ENCODE results near the gene EIF4H. TPM values are rescaled to one million over a fixed set of nuclear protein-coding genes. Genes with fewer than 3 reads are reported as not detected.

The EIF4H gene
- total RNA-seq: 263 and 280 TPM in 2 replicates

DNA sequence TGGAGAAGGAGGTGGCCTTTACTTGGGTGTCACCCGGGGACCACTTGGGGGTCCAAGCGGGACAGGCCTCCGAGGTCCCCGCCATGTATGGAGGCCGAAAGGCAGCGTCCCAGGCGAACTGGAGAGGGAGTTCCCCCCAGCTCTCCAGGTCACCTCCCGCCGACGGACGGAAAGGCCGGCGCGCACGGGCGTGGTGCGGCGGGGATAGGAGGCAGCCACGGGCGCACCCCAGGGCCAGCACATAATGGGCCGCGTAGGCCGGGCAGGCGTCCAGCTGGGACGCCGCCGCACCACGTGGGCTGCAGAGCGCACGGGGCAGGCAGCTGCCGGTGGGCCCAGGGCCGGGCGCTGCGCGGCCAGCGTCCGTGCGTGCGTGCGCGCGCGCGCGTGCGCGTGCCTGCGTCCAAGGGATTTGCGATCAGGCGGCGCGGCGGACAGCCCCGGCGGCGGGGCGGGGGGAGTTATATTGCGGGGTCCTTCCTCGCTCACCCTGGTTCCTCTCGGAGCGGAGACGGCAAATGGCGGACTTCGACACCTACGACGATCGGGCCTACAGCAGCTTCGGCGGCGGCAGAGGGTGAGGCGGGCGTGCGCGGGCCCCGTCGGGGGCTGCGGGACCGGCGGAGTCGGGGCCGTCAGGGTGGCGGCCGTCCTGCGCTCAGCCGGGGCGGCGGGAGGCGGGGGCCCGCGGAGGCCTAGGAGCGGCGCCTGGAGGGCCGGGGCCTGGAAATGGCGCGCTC, at the start of gene EIF4H:
TSS of gene EIF4H (plus strand) at position 491 of the 740 bp plus-strand sequence. CDS start at position 519, 28 bp downstream.
- peaks cover 24% of the 10 kb centered on the region for H3K36me3 Mint-ChIP-seq (ENCODE audit: low read depth)
- peaks cover 47% of the 10 kb centered on the region for H3K4me1 Mint-ChIP-seq
- ATAC-seq (ENCODE audit: low read depth): peak; percentile 80
- H3K9me3 Mint-ChIP-seq: no peaks in the 10 kb centered on the region
- peak within 1 kb of the TSS; percentile 91 for H3K4me3 Mint-ChIP-seq
- ChIA-PET POLR2A (interaction anchor here (0.6 to 3.6 kb wide), 16 partner anchors 10 to 116 kb away, joined by 3 to 33 read pairs (median 4); partner anchors contain the start of genes LAT2 and LIMK1), CTCF (interaction anchor here (0.8 to 2.2 kb wide), 4 partner anchors 10 to 226 kb away, joined by 3 to 11 read pairs (median 6); no protein-coding TSS in a partner anchor)
- peak; percentile 99 for DNase-seq
- TF ChIP-seq, protein P1, sequence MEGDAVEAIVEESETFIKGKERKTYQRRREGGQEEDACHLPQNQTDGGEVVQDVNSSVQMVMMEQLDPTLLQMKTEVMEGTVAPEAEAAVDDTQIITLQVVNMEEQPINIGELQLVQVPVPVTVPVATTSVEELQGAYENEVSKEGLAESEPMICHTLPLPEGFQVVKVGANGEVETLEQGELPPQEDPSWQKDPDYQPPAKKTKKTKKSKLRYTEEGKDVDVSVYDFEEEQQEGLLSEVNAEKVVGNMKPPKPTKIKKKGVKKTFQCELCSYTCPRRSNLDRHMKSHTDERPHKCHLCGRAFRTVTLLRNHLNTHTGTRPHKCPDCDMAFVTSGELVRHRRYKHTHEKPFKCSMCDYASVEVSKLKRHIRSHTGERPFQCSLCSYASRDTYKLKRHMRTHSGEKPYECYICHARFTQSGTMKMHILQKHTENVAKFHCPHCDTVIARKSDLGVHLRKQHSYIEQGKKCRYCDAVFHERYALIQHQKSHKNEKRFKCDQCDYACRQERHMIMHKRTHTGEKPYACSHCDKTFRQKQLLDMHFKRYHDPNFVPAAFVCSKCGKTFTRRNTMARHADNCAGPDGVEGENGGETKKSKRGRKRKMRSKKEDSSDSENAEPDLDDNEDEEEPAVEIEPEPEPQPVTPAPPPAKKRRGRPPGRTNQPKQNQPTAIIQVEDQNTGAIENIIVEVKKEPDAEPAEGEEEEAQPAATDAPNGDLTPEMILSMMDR (IDR thresholded peaks at IDR 0.05): no peak
- H3K27ac Mint-ChIP-seq: peak within 1 kb of the TSS; percentile 89
- H3K27me3 Mint-ChIP-seq: no peaks in the 10 kb centered on the region
- intact Hi-C loops (cut with micrococcal nuclease): loop anchor here (1.0 to 10.0 kb wide), 7 partner anchors 9 to 1741 kb away; partner anchors contain the start of genes LAT2, LIMK1, POR and RFC2

DNA sequence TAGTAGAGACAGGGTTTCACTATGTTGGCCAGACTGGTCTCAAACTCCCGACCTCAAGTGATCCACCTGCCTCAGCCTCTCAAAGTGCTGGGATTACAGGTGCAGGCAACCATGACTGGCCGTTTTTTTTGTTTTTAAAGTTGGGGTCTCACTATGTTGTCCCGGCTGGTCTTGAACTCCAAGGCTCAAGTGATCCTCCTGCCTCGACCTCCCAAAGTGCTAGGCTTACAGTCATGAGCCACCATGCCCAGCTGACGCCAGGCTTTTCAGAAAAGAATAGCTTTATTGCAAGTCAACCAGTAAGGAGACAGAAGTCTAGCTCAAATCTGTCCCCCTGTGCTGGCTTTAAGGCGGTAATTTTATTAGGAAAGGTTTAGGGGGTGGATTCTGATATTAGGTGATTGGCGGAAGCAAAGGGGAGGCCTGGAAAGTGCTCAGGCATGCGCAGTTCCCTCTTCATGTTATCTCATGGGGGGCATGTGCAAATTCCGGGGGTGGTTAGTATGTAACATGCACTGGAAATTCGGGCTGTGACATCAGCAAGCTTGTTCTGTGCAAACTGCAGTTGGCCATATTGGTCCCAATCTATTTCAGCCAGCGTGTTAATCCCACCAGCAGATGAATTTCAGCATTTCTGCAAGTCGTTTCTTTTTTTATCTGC, 47.8 kb upstream of the EIF4H start:
- POLR2A ChIA-PET: interaction anchor here (1.0 kb wide), 1 partner anchor 158 kb away, joined by 3 read pairs; no protein-coding TSS in a partner anchor
- TF ChIP-seq, protein P1 (IDR thresholded peaks at IDR 0.05): no peak
- intact Hi-C loops (cut with micrococcal nuclease): no loop called here

DNA sequence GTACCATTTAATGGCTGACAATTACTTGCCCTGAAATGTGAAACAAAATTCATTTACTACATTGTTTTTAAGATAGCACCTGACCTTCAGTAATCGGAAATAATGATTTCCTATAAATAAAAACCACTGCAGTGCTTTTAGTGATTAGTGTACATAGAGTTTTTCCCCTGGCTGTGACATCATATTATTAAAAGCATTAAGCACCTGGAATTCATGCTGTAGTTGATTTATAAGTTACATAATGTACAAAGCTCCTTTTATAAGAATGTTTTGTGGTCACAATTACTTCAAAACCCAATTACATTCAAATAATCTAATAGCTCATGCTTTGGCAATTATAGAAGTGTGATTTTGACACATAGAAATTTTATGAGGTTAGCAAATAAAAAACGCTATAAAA, 44.3 kb upstream of the EIF4H start:
- ChIA-PET POLR2A (no interaction called here), CTCF (no interaction called here)
- intact Hi-C loops (cut with micrococcal nuclease): no loop called here
- Mint-ChIP-seq H3K4me1 (no peaks in the 10 kb centered on the region), H3K27me3 (no peaks in the 10 kb centered on the region), H3K36me3 (ENCODE audit: low read depth) (no peaks in the 10 kb centered on the region), H3K4me3 (no peak overlapping the region), H3K9me3 (no peaks in the 10 kb centered on the region), H3K27ac (no peak overlapping the region)
- TF ChIP-seq, protein P1 (IDR thresholded peaks at IDR 0.05): no peak
- no peak for DNase-seq
- no peak for ATAC-seq (ENCODE audit: low read depth)

More for the DNA sequence above, 47.8 kb upstream of the EIF4H start:
- CTCF ChIA-PET: no interaction called here
- Mint-ChIP-seq H3K9me3 (no peaks in the 10 kb centered on the region), H3K4me1 (peaks cover 3% of the 10 kb centered on the region), H3K27ac (no peak overlapping the region), H3K36me3 (ENCODE audit: low read depth) (peaks cover 9% of the 10 kb centered on the region), H3K4me3 (no peak overlapping the region), H3K27me3 (no peaks in the 10 kb centered on the region)
- DNase-seq (no peak), ATAC-seq (ENCODE audit: low read depth) (no peak)

DNA sequence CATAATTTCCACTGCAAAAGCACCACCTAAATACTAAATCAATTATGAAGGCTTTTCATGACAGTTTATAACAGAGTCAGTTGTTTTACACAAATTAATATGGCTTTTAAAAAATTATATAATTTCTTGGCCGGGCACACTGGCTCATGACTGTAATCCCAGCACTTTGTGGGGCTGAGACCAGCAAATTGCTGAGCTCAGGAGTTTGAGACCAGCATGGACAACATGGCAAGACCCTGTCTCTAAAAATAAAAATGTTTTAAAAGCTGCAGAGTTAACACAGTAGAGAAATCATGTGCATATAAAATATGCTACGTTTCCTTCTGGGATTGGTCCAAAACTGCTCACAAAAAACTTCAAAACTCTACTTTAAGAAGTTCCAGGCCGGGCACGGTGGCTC, 43.6 kb upstream of the EIF4H start:
- ATAC-seq (ENCODE audit: low read depth): no peak
- CTCF ChIA-PET: no interaction called here
- TF ChIP-seq, protein P1 (IDR thresholded peaks at IDR 0.05): no peak
- Mint-ChIP-seq H3K9me3 (no peaks in the 10 kb centered on the region), H3K36me3 (ENCODE audit: low read depth) (no peaks in the 10 kb centered on the region), H3K27ac (no peak overlapping the region), H3K4me1 (no peaks in the 10 kb centered on the region), H3K27me3 (no peaks in the 10 kb centered on the region), H3K4me3 (no peak overlapping the region)
- intact Hi-C loops (cut with micrococcal nuclease): no loop called here
- no peak for DNase-seq
- POLR2A ChIA-PET: no interaction called here

DNA sequence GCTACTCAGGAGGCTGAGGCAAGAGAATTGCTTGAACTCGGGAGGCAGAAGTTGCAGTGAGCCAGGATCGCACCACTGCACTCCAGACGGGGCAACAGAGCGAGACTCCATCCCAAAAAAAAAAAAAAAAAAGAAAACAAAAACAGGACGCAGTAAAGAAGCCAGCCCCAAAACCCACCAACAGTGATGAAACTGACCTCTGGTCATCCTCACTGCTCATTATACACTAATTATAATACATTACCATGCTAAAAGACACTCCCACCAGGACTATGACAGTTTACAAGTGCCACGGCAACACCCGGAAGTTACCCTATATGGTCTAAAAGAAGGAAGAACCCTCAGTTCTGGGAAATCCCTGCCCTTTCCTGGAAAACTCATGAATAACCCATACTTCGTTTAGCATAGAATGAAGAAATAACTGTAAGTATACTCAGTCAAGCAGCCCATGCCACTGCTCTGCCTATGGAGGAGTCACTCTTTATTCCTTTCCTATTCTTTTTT, 40.0 kb upstream of the EIF4H start:
- ChIA-PET POLR2A (no interaction called here), CTCF (no interaction called here)
- Mint-ChIP-seq H3K36me3 (ENCODE audit: low read depth) (no peaks in the 10 kb centered on the region), H3K27ac (no peak overlapping the region), H3K4me3 (no peak overlapping the region), H3K4me1 (no peaks in the 10 kb centered on the region), H3K27me3 (no peaks in the 10 kb centered on the region), H3K9me3 (no peaks in the 10 kb centered on the region)
- TF ChIP-seq, protein P1 (IDR thresholded peaks at IDR 0.05): no peak
- intact Hi-C loops (cut with micrococcal nuclease): no loop called here
- ATAC-seq (ENCODE audit: low read depth) (no peak), DNase-seq (no peak)

Data from activated B cell treated with CpG ODN at 0.5 μM for 24 hours (primary cell).